ENCODE data around the gene TNK1. TPM values are rescaled to one million over a fixed set of nuclear protein-coding genes. Genes with fewer than 3 reads are reported as not detected.
"Not testable (repeated sequence)": the region's sequence is repeated elsewhere in the genome, so short reads cannot be mapped to it uniquely, and the experiment has no call there.

The TNK1 gene
- total RNA-seq, 1 experiment from 2014 or later = 16.8 TPM

DNA sequence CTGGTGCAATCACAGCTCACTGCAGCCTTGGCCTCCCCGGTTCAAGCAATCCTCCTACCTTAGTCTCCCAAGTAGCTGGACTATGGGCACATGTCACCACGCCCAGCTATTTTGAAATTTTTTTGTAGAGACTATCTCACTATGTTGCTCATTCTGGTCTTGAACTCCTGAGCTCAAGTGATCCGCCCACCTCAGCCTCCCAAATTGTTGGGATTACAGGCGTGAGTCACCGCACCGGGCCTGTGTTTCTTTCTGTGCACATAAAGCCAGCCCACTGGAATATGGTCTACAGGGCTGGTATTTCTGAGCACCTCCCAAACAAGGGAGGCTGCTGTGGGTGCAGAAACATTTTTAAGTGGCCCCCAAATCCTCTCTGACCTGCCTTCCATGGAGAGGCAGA, 17.6 kb upstream of the TNK1 start:
- H3K4me2 ChIP-seq (ENCODE audit: low read length) = peak overlapping the region; percentile 61
- no peaks in the 10 kb centered on the region for H3K36me3 ChIP-seq (ENCODE audit: control insufficient read depth in 1 of 2, insufficient read depth in 2 of 2, low read length in 2 of 2)
- peak overlapping the region; percentile 89 for H2AFZ ChIP-seq (ENCODE audit: low read depth, low read length, poor library complexity, severe bottlenecking)
- ChIA-PET POLR2A (interaction anchor here (1.6 kb wide), 1 partner anchor 40 kb away, joined by 3 read pairs; the partner anchor contains the start of gene TMEM256), CTCF (no interaction called here), RAD21 (ENCODE audit: low non-redundant PET in 1 of 2, low total read pairs in 2 of 2, uncharacterized antibody in 2 of 2, unreplicated experiment in 2 of 2) (interaction anchor here in 1 of 2 experiments (0.6 kb wide), 1 partner anchor 419 kb away, joined by 7 read pairs; no protein-coding TSS in a partner anchor)
- intact Hi-C loops (cut with micrococcal nuclease) = no loop called here
- H3K4me3 ChIP-seq (replicated peaks in 1 of 2; ENCODE audit: low read depth in 1 of 2, low read length in 2 of 2) = 0 out of 4 replicates have a peak overlapping the region, but pooled peaks of 1 of the 2 experiments have one; percentile 21
- no peaks in the 10 kb centered on the region for H3K9me3 ChIP-seq (ENCODE audit: control insufficient read depth in 1 of 2, insufficient read depth in 1 of 2, low read depth in 1 of 2, low read length in 2 of 2)
- ATAC-seq (peak; percentile 88), DNase-seq (ENCODE audit: low read depth, low spot score) (no peak)
- no peaks in the 10 kb centered on the region for H4K20me1 ChIP-seq (ENCODE audit: insufficient read depth)
- H3K9ac ChIP-seq (ENCODE audit: low read length) = peak overlapping the region; percentile 16
- TF ChIP-seq TCF7L2 (IDR thresholded peaks at IDR 0.05; ENCODE audit: borderline replicate concordance, extremely low read depth, insufficient read depth, insufficient read length) (no peak), EGR1 (IDR thresholded peaks at IDR 0.05; ENCODE audit: low read depth) (0 out of 2 replicates have a peak, but pooled peaks have one; percentile 51), ZFX (IDR thresholded peaks at IDR 0.05) (no peak), ZNF274 (IDR thresholded peaks at IDR 0.05; ENCODE audit: low read depth, low read length) (no peak), SP1 (IDR thresholded peaks at IDR 0.05; ENCODE audit: low read depth) (no peak)
- no peaks in the 10 kb centered on the region for H3K27me3 ChIP-seq (ENCODE audit: insufficient read depth, low read length)
- no peaks in the 10 kb centered on the region for H3K79me2 ChIP-seq (ENCODE audit: insufficient read depth, low read length)
- no peaks in the 10 kb centered on the region for H3K9me2 ChIP-seq (ENCODE audit: insufficient read depth)
- no TSS peak for BruUV-seq (replicated peaks)
- H3K27ac ChIP-seq (ENCODE audit: low read depth, low read length) = no peak overlapping the region
- peaks cover 11 to 23% of the 10 kb centered on the region in 2 experiments for H3K4me1 ChIP-seq (ENCODE audit: control insufficient read depth in 1 of 2, insufficient read depth in 2 of 2, low read length in 2 of 2)

DNA sequence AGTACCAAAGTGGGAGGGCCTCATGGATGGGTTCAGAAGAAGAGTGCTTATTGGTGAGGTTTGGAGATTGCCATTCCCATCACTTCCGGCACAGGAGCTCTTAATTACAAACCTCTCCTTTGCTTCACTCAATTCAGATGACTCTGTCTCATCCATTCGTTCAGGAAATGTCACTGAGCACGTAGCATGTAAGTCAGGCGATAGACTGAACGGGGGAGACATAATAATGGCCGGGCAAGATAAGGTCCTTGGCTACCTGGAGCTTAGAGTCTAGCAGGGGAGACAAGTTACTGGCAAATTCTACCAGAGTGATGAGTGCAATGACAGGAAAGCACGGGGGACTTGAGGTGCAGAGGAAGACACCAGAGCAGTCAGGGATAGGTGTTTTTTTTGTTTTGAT, 14.9 kb upstream of the TNK1 start:
- RAD21 ChIA-PET (ENCODE audit: low non-redundant PET in 1 of 2, low total read pairs in 2 of 2, uncharacterized antibody in 2 of 2, unreplicated experiment in 2 of 2); CTCF ChIA-PET; H3K9me2 ChIP-seq (ENCODE audit: insufficient read depth): not testable (repeated sequence)

More for the DNA sequence above, 14.9 kb upstream of the TNK1 start:
- H3K36me3 ChIP-seq (ENCODE audit: control insufficient read depth in 1 of 2, insufficient read depth in 2 of 2, low read length in 2 of 2); DNase-seq (ENCODE audit: low read depth, low spot score); intact Hi-C loops (cut with micrococcal nuclease); ATAC-seq; POLR2A ChIA-PET; H4K20me1 ChIP-seq (ENCODE audit: insufficient read depth); H3K4me2 ChIP-seq (ENCODE audit: low read length); H3K9ac ChIP-seq (ENCODE audit: low read length); H3K4me3 ChIP-seq (replicated peaks in 1 of 2; ENCODE audit: low read depth in 1 of 2, low read length in 2 of 2); H3K9me3 ChIP-seq (ENCODE audit: control insufficient read depth in 1 of 2, insufficient read depth in 1 of 2, low read depth in 1 of 2, low read length in 2 of 2); H3K27ac ChIP-seq (ENCODE audit: low read depth, low read length); H3K79me2 ChIP-seq (ENCODE audit: insufficient read depth, low read length); H2AFZ ChIP-seq (ENCODE audit: low read depth, low read length, poor library complexity, severe bottlenecking); H3K27me3 ChIP-seq (ENCODE audit: insufficient read depth, low read length); BruUV-seq (replicated peaks): not testable (repeated sequence)
- H3K4me1 ChIP-seq (ENCODE audit: control insufficient read depth in 1 of 2, insufficient read depth in 2 of 2, low read length in 2 of 2) = peaks cover 11 to 23% of the 10 kb centered on the region in 2 experiments

Measured in HCT116 (cell line).